ENCODE data around the gene CYP27B1.

GRCh38 chr12:57712701-57713100 lies 54.2 kb downstream of the CYP27B1 start:
- TF ChIP-seq CTCF (IDR thresholded peaks at IDR 0.05; ENCODE audit: low read length), result no peak
- TF ChIP-seq EZH2 (optimal IDR thresholded peaks at IDR 0.05; ENCODE audit: low read depth, low read length), result no peak
